Thyroid gland (tissue), 4 donors: ENCODE measurements around the gene PLEKHG3.

Experiments used
- POLR2A ChIP-seq, 2 donors: fragments of 450-650 bp; IDR thresholded peaks; one replicate each; pipeline ENCODE4 v1.6.1; 2017; ENCODE audit warnings: antibody characterized with exemption in 2 of 2, mild to moderate bottlenecking in 2 of 2, moderate library complexity in 1 of 2
- TF ChIP-seq, protein P1 (sequence below), 6 experiments: fragments of 200-600 bp in 3 of 6; fragments of 450-650 bp in 3 of 6; sonication (generic) in 3 of 6; IDR thresholded peaks; one replicate each; pipeline ENCODE4 v1.5.1; 2016 to 2019; ENCODE audit warnings: antibody characterized with exemption in 6 of 6, mild to moderate bottlenecking in 2 of 6, inconsistent platforms in 1 of 6, moderate library complexity in 1 of 6

DNA sequence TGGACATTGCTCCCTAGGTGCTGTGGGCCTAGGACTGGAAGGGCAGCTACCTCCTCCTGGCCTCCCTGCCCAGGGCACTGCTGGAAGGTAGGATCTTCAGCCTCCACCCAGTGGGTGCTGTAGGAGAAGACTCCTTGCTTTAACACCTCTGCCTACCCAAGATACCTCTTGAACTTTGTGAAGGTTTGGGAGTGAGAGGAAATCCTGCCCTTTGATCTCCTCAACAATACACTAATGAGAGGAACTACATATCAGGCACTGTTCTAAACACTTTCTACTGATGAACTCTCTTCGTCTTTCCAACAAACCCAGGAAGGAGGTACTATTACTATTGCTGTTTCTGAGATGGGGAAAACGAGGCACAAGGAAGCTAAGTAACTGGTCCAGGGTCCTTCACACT, 66.9 kb downstream of the PLEKHG3 start:
- TF ChIP-seq, protein P1, sequence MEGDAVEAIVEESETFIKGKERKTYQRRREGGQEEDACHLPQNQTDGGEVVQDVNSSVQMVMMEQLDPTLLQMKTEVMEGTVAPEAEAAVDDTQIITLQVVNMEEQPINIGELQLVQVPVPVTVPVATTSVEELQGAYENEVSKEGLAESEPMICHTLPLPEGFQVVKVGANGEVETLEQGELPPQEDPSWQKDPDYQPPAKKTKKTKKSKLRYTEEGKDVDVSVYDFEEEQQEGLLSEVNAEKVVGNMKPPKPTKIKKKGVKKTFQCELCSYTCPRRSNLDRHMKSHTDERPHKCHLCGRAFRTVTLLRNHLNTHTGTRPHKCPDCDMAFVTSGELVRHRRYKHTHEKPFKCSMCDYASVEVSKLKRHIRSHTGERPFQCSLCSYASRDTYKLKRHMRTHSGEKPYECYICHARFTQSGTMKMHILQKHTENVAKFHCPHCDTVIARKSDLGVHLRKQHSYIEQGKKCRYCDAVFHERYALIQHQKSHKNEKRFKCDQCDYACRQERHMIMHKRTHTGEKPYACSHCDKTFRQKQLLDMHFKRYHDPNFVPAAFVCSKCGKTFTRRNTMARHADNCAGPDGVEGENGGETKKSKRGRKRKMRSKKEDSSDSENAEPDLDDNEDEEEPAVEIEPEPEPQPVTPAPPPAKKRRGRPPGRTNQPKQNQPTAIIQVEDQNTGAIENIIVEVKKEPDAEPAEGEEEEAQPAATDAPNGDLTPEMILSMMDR (IDR thresholded peaks at IDR 0.05), result no peak
- TF ChIP-seq POLR2A (IDR thresholded peaks at IDR 0.05), result no peak
